A549 treated with Hydrocortisone at 1 μM for 4 hours (cell line): Measurements from ENCODE around the gene BMAL2. TPM values are rescaled to one million over a fixed set of nuclear protein-coding genes. Genes with fewer than 3 reads are reported as not detected.

ENCODE experiments used
- total RNA-seq: library from RNA; stranded (reverse); fragments of 200-300 nt; extraction: Qiagen RNA extraction; gene quantifications from 5 replicates; pipeline ENCODE4 v1.2.3, GENCODE V29; 2022

The BMAL2 gene, protein sequence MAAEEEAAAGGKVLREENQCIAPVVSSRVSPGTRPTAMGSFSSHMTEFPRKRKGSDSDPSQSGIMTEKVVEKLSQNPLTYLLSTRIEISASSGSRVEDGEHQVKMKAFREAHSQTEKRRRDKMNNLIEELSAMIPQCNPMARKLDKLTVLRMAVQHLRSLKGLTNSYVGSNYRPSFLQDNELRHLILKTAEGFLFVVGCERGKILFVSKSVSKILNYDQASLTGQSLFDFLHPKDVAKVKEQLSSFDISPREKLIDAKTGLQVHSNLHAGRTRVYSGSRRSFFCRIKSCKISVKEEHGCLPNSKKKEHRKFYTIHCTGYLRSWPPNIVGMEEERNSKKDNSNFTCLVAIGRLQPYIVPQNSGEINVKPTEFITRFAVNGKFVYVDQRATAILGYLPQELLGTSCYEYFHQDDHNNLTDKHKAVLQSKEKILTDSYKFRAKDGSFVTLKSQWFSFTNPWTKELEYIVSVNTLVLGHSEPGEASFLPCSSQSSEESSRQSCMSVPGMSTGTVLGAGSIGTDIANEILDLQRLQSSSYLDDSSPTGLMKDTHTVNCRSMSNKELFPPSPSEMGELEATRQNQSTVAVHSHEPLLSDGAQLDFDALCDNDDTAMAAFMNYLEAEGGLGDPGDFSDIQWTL
- 12.0 to 22.1 TPM (median 15.2 TPM) in 5 replicates for total RNA-seq

DNA sequence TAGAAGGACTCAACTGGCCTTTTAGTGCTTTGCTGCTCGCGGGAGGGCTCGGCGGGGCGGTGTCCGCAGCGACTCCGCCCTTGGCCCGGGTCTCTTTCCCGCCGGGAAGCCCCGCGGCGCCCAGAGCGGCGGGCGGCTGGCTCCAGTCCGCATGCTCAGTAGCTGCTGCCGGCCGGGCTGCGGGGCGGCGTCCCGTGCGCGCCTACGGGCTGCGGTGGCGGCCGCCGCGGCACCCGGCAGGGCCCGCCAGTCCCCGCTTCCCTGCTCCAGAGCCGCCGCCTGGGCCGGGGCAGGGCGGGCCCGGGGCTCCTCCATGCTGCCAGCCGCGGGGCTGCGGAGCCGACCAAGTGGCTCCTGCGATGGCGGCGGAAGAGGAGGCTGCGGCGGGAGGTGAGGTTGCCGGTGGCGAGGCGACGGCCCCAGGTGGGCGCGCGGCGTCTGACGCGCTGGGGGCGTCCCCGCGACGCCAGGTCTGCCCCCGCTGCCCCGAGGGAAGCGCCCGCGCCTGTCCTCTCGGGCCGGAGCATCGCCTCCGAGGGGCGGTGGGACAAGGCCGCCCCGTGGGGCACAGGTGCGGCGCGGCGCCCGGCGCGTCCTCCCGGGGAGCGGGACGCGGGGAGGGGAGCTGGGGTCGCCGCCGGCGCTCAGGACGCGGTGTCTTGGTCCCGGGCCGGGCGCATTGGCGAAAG lies at the start of gene BMAL2:
Gene BMAL2 (plus strand): TSS at position 123 of the 689 bp plus-strand sequence. CDS start 237 bp downstream, at position 360.

Other genes starting within 250 kb of the BMAL2 start
- gene STK38L, start 88.5 kb upstream of the BMAL2 start, total RNA-seq: 11.2 to 13.6 TPM (median 12.6 TPM) in 5 replicates
- gene SMCO2, start 113.9 kb downstream of the BMAL2 start, total RNA-seq: 0.25 TPM in 1 of 5 replicates, not detected in the others
- gene PPFIBP1, start 191.4 kb downstream of the BMAL2 start, total RNA-seq: 15.9 to 29.1 TPM (median 21.0 TPM) in 5 replicates